ENCODE data around the gene ATP2A3. TPM values are rescaled to one million over a fixed set of nuclear protein-coding genes. Genes with fewer than 3 reads are reported as not detected.

ATP2A3 gene
- total and polyA plus RNA-seq, 7 donors: 3.6 to 158 (median 12.7) TPM

- Histone ChIP-seq H3K4me1 (peaks cover 0 to 12% (median 8%) of the 10 kb centered on the region in 4 donors), H3K27me3 (no peaks in the 10 kb centered on the region), H3K4me3 (no peak overlapping the region), H3K9me3 (no peaks in the 10 kb centered on the region), H3K36me3 (no peaks in the 10 kb centered on the region), H3K27ac (no peak overlapping the region)
- TF ChIP-seq EP300 (IDR thresholded peaks at IDR 0.05) (no peak), CTCF (IDR thresholded peaks at IDR 0.05) (no peak), POLR2A (IDR thresholded peaks at IDR 0.05) (no peak), POLR2AphosphoS5 (IDR thresholded peaks at IDR 0.05) (no peak)
- WGBS, 2 donors: 87 to 93% methylated on average over 19 of the region's 19 CpGs
- intact Hi-C loops (cut with DNase I): no loop called here
- DNase-seq: no peak
Measured at GRCh38 chr17:3980381-3981014, 16.3 kb upstream of the ATP2A3 start.

GRCh38 chr17:3979290-3979611 is 15.0 kb upstream of the ATP2A3 start:
- DNase-seq: no peak
- intact Hi-C loops (cut with DNase I): no loop called here
- Histone ChIP-seq H3K27ac (no peak overlapping the region), H3K36me3 (no peaks in the 10 kb centered on the region), H3K4me3 (no peak overlapping the region), H3K27me3 (no peaks in the 10 kb centered on the region), H3K4me1 (peaks cover 0 to 12% (median 8%) of the 10 kb centered on the region in 4 donors), H3K9me3 (peaks cover 0 to 8% (median 2%) of the 10 kb centered on the region in 4 donors)
- TF ChIP-seq POLR2AphosphoS5 (IDR thresholded peaks at IDR 0.05) (no peak), CTCF (IDR thresholded peaks at IDR 0.05) (no peak), POLR2A (IDR thresholded peaks at IDR 0.05) (no peak), EP300 (IDR thresholded peaks at IDR 0.05) (no peak)
- 96% methylated on average over 4 of the region's 4 CpGs for WGBS, 2 donors

GRCh38 chr17:3978421-3979289 is 14.4 kb upstream of the ATP2A3 start:
- Histone ChIP-seq H3K27ac (peak overlapping the region in 1 of 4 donors; percentile 17), H3K9me3 (peaks cover 0 to 8% (median 2%) of the 10 kb centered on the region in 4 donors), H3K27me3 (no peaks in the 10 kb centered on the region), H3K36me3 (no peaks in the 10 kb centered on the region), H3K4me1 (peaks cover 0 to 12% (median 8%) of the 10 kb centered on the region in 4 donors), H3K4me3 (no peak overlapping the region)
- intact Hi-C loops (cut with DNase I): no loop called here
- 37 to 73% methylated on average over 6 of the region's 6 CpGs for WGBS, 2 donors
- TF ChIP-seq POLR2AphosphoS5 (IDR thresholded peaks at IDR 0.05) (peak in 1 of 4 donors; percentile 36), CTCF (IDR thresholded peaks at IDR 0.05) (no peak)
- no peak for DNase-seq

GRCh38 chr17:3977387-3977786 is 13.2 kb upstream of the ATP2A3 start:
- Histone ChIP-seq H3K9me3 (peaks cover 0 to 8% (median 2%) of the 10 kb centered on the region in 4 donors), H3K36me3 (no peaks in the 10 kb centered on the region), H3K27me3 (no peaks in the 10 kb centered on the region), H3K27ac (peak overlapping the region in 2 of 4 donors; percentile 39 to 55), H3K4me1 (peaks cover 0 to 12% (median 8%) of the 10 kb centered on the region in 4 donors), H3K4me3 (no peak overlapping the region)
- 47 to 73% methylated on average over 9 of the region's 9 CpGs for WGBS, 2 donors
- TF ChIP-seq EP300 (IDR thresholded peaks at IDR 0.05) (no peak), POLR2A (IDR thresholded peaks at IDR 0.05) (no peak), POLR2AphosphoS5 (IDR thresholded peaks at IDR 0.05) (no peak), CTCF (IDR thresholded peaks at IDR 0.05) (no peak)
- DNase-seq: no peak
- intact Hi-C loops (cut with DNase I): no loop called here
